ENCODE measurements around the gene VIT.
A peak's percentile ranks its signal among the peaks of the same experiment; 100 is the strongest.

The VIT gene

GRCh38 chr2:36773947-36774346, 77.4 kb downstream of the VIT start:
- no peak for DNase-seq

GRCh38 chr2:36775261-36775660, 78.8 kb downstream of the VIT start:
- DNase-seq: no peak

- DNase-seq: no peak
Measured at GRCh38 chr2:36775806-36776205, 79.3 kb downstream of the VIT start.

GRCh38 chr2:36777272-36777671, 80.8 kb downstream of the VIT start:
- DNase-seq: no peak

GRCh38 chr2:36777788-36778187, 81.3 kb downstream of the VIT start:
- no peak for DNase-seq

GRCh38 chr2:36779462-36779861, 83.0 kb downstream of the VIT start:
- no peak for DNase-seq

- DNase-seq: peak; percentile 68
Measured at GRCh38 chr2:36780231-36780839, 83.8 kb downstream of the VIT start.

- DNase-seq: no peak
Measured at GRCh38 chr2:36781907-36782720, 85.6 kb downstream of the VIT start.

- no peak for DNase-seq
Measured at GRCh38 chr2:36783246-36783645, 86.7 kb downstream of the VIT start.

GRCh38 chr2:36785179-36785795, 88.8 kb downstream of the VIT start:
- peak; percentile 44 for DNase-seq

- no peak for DNase-seq
Measured at GRCh38 chr2:36789181-36789804, 92.8 kb downstream of the VIT start.

- DNase-seq: no peak
Measured at GRCh38 chr2:36792951-36793350, 96.4 kb downstream of the VIT start.

- DNase-seq: no peak
Measured at GRCh38 chr2:36797324-36798070, 101.0 kb downstream of the VIT start.

GRCh38 chr2:36798724-36799123, 102.2 kb downstream of the VIT start:
- no peak for DNase-seq

- DNase-seq: no peak
Measured at GRCh38 chr2:36800381-36800780, 103.9 kb downstream of the VIT start.

GRCh38 chr2:36801088-36801487, 104.6 kb downstream of the VIT start:
- DNase-seq: no peak

- DNase-seq: no peak
Measured at GRCh38 chr2:36802952-36803351, 106.4 kb downstream of the VIT start.

GRCh38 chr2:36805635-36806224, 109.2 kb downstream of the VIT start:
- DNase-seq: no peak

- no peak for DNase-seq
Measured at GRCh38 chr2:36807223-36807886, 110.8 kb downstream of the VIT start.

GRCh38 chr2:36808386-36809068, 112.0 kb downstream of the VIT start:
- DNase-seq: no peak

GRCh38 chr2:36809069-36809445, 112.5 kb downstream of the VIT start:
- DNase-seq: no peak

Data from midbrain (tissue), 1 donor.